ENCODE measurements around the gene CLC.
"Not testable (repeated sequence)": the region's sequence is repeated elsewhere in the genome, so short reads cannot be mapped to it uniquely, and the experiment has no call there.

CLC gene

DNA sequence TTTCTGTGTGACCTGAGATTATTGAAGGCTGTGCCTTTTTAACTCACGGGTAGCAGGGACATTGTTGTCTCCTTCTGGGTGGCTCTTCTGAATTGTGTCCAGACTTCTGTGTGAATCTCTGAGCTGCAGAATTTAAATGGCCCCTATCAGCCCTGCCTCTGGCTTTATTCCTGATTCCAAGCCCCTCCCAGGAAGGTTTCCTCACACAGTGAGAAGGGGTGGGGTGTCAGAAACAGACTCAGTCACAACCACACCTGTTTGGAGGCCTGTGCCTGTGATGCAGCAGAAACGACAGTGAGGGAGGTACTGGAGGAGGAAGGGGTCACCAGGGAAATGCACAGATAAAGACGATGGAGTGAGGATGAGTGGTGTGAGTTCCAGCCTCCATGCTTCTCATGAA lies at the start of gene CLC:
Gene CLC (minus strand): TSS at position 139 of the 400 bp plus-strand sequence. CDS start 77 bp downstream, at position 62.
- FAIRE-seq: no peak

DNA sequence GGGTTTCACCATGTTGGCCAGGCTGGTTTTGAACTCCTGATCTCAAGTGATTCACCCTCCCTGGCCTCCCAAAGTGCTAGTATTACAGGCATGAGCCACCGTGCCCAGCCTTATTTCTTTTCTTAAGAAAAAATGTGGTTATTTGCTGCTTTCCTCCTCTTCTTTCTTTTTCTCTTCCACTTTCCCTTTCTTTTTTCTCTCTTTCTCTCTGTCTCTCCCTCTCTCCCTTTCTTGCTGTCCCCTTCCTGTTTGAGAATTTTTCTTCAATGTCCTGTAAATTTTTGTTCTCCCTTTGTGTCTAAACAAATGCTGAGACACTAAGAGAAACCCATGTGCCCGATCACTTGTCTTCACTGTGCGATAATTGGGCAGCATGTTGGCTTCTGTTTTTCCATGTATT lies 43.1 kb upstream of the CLC start:
- FAIRE-seq: no peak

DNA sequence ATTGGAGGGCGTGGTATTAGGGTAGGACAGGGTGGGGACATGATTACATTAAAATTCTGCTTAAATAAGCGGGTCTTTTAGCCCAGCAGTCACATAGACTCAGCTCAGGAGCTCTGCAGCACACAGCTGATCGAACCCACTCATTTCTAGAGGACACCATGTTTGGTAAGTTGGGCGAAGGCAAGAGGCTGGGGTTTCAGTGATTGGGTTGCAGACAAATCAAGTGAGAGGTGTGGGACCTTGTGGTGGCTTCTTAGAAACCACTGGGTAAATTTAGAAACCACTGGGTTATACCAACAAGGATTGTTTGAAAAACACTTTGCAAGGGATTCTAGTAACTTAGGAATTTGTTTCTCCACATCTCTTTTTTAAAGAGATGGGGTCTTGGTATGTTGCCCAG lies 40.9 kb upstream of the CLC start, which contains the start of gene LEUTX:
Gene LEUTX (plus strand): TSS at position 92 of the 400 bp plus-strand sequence. CDS start 67 bp downstream, at position 159.
- FAIRE-seq: no peak

DNA sequence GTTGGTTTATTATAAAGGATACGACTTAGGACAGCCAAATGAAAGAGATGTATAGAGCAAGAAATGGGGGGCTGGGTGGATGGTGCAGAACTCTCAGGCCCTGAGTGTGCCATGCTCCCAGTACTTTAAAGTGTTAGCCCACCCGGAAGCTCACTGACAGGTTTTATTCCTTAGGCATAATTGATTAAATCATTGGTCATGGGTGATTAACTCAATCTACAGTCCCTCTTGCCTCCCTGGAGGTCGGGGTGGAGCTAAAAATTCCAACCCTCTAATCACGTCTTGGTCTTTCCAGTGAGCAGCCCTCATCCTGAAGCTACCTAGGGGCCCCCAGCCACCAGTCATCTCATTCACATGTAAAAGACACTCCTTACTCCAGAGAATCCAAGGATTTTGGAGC lies 31.0 kb upstream of the CLC start:
- FAIRE-seq: no peak

DNA sequence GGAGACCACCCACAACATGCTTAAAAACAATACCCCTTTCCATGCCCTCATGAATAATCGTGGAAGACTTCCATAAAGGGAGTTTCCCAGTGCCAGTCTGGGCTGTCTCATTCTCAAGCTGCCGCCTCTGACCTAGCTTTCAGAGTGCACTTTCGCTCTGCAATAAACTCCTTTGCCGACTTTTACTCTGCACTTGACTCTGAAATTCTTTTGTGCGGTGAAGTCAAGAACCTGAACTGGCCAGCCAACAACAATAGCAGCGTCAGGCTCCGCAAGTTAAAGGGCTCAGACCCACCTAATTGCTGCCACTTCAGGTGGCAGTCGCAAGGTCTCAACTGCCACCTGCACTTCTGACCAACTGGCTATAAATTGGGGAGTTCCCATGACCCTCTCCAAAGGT lies 30.5 kb upstream of the CLC start:
- no peak for FAIRE-seq

DNA sequence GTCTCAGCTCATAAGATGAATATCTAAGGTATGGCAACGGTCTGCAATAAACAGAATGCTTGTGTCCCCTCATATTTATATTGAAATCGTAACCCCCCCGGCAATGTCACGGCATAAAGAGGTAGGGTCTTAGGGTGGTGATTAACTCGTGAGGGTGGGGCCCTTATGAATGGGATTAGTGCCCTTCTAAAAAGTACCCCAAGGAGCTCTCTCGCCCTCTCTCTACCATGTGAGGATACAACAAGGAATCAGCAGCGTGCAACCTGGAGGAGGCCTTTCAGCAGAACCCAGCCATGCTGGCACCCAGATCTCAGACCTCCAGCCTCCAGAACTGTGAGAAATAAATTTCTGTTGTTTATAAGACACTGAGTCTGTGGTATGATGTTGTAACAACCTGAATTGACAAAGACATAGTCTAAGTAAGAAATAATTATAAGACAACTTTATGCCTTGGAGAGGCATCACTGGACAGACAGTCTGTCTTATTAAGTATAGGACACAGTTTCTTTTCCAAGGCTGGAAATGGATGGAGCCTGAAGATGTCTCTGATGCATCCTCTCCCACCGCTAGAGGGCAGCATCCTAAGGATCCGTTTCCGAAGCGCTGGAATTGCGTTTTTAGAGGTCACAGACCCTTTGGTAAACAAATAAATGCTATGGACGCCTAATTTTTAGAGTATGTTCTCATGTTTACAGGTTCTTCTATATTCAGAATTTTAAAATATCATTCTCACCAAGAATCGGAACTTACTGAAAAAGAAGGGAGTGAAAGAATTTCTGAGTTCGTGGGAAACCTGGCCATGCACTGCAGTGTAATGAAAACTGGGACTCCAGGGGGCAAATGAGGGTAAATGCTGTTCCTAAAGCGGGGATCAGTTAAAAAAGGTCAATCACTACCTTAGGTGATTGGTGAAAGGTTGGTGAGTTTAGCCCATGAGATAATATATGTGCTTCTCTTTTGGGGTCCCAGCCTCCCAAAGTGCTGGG lies 27.6 kb upstream of the CLC start:
- FAIRE-seq: peak; percentile 70

DNA sequence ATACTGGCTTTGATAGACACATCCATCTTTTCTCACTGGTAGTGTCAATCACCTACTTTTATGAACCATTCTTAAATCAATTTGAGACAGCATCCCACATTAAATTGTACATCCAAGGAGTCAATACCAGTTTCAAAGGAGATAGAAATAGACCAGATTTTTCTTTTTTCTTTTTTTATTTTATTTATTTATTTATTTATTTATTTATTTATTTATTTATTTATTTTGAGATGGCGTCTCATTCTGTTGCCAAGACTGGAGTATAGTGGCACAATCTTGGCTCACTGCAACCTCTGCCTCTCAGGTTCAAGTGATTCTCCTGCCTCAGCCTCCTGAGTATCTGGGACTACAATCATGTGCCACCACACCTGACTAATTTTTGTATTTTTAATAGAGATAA lies 24.0 kb upstream of the CLC start:
- FAIRE-seq: not testable (repeated sequence)

DNA sequence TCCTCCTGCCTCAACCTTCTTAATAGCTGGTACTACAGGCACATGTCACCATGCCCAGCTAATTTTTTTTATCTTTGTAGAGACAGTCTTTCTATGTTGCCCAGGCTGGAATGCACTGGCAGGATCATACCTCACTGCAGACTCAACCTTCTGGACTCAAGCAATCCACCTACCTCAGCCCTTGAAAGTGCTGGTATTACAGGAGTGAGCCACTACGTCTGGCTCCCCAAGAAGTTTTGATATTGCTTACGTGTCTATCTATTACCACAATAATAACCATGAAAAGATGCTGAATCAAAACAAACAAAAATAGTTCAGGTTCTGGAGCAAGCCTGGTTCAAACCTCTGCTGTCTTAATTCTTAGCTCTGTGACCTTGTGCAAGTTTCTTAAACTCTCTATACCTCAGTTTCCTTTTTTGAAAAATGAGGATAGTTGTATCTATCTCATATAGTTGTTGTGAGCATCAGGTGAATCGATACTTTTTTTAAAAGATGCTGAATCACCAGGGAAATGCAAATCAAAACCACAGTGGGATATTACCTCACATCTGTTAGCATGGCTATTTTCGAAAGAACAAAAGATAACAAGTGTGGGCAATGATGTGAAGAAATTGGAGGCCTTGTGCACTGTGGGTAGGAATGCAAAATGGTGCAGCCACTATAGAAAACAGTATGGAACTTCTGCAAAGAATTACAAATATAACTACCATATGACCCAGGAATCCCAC lies 21.8 kb upstream of the CLC start:
- no peak for FAIRE-seq

DNA sequence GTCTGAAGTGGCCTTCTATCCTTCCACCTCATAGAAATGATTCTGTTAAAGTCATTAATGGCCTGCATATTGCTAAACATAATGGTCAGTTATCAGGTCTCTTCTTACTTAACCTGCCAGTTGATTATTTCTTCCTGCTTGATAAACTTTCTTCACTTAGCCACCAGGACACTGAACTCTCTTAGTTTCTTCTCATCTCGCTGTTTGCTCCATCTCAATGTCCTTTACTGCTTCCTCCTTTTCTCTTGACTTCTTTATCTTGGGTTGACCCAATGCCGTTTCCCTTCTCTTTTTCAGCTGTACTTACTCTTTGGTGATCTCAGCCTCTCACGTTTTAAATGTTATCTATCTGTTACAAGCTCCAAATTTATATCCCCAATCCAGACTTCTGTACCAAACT lies 17.1 kb upstream of the CLC start:
- no peak for FAIRE-seq

DNA sequence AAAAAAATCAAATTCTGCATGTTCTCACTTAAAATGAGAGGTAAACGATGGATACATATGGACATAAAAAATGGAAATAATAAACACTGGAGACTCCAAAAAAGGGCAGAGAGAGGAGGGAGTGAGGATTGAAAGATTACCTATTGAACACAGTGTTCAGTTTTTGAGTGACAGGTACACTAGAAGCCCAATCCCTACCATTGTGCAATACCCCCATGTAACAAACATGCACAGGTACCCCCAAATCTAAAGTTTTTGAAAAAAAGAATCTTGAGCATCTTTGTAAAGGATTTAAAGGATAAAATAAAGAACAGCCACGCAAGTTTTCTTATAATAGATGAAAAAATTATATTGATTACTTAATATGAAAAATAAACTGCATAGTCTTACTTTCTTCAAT lies 16.7 kb upstream of the CLC start:
- FAIRE-seq: no peak

DNA sequence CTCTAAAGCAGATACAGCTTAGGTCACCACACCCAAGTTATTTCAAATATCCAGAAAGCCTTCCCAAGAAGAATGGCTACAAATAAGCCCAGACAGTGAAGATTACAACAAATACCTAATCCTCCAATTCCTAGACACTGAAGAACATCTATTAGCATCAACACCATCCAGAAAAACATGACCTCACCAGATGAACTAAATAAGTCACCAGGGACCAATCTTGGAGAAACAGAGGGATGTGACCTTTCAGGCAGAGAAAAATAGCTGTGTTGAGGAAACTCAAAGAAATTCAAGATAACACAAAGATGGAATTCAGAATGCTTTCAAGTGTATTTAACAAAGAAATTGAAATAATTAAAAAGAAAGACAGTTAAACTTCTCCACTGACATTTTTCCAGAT lies 15.0 kb upstream of the CLC start:
- no peak for FAIRE-seq

DNA sequence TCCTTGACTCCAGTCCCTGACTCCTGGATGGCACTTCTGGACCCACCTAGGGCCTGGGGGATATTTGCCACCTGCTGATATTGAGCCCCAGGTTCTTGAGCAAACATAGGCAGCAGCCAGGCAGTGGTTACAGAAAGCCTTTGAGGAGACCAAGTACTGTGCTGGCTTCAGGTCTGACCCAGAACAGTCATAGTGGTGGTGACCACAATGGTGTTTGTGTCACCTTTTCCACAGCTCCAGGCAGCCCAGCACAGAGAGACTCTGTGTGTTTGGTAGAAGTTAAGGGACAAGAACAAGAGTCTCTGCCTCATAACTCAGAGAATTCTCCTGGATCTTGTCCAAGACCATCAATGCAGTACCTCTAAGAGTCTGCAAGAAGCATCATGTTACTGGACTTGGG lies 14.6 kb upstream of the CLC start:
- no peak for FAIRE-seq

DNA sequence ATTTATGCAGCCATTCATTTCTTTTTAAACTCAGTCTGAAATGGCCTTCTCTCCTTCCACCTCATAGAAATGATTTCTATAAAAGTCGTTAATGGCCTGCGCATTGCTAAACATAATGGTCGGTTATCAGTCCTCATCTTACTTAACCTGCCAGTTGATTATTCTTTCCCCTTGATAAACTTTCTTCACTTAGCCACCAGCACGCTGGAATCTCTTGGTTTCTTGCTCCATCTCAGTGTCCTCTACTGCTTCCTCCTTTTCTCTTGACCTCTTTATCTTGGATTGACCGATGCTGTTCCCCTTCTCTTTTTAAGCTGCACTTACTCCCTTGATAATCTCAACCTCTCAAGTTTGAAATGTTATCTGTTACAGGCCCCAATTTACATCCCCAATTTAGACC lies 12.2 kb upstream of the CLC start:
- FAIRE-seq: no peak

DNA sequence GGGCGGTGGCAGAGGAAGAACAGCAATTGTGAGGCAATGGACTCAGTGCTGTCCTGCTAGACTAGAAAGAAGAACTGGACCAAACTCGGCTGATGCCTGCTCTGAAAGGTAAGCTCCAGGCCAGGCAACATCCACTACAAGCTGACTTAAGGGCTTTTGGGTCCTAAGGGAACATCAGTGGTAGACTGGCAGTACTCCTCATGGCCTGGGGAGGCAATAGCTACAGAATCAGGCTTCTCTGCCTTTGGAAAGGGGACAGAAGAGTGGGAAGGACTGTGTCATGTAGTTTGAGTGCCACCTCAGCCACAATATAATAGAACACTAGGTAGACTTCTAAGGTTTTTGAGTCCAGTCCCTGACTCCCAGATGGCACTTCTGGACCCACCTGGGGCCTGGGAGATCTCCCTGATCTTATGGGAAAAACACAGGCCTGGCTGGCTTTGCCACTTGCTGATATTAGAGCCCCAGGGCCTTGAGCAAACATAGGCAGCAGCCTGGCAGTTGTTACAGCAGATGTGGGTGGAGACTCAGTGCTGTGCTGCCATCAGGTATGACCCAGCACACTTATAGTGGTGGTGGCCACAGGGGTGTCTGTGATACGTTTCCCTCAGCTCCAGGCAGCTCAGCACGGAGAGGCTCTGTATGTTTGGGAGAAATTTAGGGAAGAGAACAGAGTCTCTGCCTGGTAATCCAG lies 9.2 kb upstream of the CLC start:
- FAIRE-seq: no peak

DNA sequence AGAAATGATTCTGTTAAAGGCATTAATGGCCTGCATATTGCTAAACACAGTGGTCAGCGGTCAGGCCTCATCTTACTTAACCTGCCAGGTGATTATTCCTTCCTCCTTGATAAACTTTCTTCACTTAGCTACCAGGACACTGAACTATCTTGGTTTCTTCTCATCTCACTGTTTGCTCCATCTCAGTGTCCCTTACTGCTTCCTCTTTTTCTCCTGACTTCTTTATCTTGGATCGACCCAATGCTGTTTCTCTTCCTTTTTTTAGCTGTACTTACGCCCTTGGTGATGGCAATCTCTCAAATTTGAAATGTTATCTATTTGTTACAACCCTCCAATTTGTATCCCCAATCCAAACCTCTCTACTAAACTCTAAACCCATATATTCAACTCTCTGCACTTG lies 7.8 kb upstream of the CLC start:
- no peak for FAIRE-seq

DNA sequence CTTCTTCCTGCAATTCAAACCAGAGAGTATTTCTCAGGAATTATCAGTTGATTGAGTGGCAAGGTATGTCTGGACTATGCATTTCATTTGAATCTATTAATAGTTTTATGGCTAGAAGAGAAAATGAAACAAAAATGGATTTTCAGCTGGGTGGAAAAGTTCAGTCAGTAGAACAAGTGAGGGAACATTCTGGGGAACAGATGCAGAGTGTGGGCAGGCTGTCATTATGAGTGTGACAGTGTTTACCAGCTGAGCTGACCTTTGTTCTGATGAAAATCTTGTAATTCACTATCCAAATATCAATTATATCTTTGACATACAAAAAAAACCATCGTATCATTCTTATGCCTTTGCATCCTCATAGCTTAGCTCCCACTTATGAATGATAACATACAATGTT lies 2.6 kb upstream of the CLC start:
- FAIRE-seq: no peak

DNA sequence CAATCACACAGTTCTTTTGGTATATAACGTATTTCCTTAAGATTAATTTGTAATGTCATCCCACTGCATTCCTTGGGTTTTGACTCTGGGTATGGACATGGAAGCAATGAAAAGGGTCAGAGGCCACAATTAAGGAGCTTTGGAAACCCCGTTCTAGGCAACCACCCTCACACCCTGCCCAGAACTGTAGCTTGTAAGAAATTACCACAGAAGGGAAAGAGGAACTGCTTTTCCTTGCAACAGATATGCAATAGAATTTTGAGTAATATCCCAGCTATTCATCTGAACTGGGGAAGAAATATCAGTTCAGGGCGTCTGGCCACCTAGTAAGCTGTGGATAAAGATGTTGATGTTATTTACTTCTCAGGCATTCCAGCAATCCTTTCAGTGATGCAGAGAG lies 985 bp upstream of the CLC start:
- no peak for FAIRE-seq

DNA sequence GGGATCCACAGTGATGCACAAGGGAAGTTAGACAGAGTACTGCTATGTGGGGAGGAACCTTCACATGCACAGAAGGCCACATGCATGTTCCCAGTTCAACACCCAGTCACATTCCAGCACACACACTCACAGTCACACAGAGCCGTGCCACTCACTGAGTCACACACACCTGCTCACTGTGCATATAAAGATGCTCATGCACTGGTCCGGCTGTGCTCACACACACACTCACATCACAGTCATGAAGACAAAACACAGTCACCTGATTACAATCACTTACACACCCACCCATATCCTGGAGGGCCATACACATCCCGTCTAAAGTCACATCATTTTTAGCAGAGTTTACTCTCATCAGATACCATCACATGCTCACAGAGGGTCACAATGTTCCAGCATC lies 478 bp downstream of the CLC start:
- FAIRE-seq: no peak

DNA sequence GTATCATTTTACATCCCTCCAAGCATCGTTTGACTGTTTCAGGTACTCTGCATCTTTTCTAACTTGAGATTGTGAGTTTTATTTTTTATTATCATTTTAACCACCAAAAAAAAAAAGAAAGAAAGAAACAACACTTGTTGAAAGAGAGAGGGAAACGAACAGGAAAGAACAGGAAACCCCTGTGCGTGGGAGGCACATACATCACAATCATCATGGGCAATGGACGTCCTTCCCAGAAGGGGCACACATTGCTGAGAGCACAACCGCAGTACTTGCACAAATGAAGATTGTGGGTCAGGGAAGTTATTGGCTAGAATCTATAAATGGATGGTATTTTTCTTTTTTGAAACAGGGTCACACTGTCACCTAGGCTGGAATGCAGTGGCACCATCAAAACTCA lies 1.7 kb downstream of the CLC start:
- no peak for FAIRE-seq

DNA sequence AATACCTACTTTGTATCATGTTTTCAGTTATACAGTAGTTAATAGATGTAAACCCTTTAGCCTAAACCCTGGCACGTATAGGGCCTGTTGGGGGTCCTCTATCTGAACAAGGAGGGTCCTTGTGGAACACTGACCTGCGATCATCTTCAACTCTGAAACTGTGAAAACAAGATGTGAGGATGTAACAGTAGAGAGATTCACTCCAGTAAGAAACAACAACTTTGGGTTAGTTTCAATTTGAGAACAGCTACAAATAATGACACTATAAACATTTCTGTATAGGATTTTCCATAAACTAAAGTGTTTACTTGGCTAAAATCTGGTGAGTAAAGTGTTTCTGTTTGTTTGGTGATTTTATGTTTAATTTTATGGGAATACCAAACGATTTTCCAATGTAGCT lies 2.1 kb downstream of the CLC start:
- no peak for FAIRE-seq

DNA sequence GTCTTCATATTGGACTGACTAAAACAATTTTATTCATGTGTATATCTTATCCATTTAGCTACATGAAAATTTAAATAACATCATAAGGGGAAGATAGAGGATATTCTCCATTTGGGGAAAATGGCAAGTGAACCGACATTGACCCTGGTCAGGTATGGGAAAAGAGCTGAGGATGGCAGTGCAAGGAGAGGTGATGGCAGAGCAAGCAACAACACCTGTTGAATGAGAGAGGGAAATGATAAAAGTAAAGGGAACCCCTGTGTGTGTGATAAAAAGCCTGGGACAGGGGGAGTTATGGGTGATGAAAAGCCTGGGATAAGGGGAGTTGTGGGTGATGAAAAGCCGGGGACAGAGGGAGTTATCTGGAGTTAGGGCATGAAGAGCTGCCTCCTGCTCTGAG lies 4.0 kb downstream of the CLC start:
- no peak for FAIRE-seq

DNA sequence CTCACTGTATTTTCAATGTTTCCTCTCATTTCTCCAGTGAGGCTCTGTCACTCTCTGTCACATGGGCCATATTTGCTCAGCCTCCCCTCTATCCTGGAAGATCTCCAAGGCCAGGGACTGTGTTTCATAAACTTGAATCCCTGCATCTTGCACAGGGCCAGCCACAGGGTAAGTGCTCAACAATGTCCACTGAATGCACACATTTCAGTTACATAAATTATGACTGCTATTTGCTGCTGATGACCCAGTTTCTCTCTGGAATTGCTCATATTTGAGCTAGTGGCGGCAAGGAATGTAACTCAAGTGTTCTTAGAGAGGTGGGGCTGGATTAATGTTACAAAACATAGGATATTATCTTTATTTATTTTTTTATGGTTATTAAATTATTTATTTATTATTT lies 6.1 kb downstream of the CLC start:
- no peak for FAIRE-seq

DNA sequence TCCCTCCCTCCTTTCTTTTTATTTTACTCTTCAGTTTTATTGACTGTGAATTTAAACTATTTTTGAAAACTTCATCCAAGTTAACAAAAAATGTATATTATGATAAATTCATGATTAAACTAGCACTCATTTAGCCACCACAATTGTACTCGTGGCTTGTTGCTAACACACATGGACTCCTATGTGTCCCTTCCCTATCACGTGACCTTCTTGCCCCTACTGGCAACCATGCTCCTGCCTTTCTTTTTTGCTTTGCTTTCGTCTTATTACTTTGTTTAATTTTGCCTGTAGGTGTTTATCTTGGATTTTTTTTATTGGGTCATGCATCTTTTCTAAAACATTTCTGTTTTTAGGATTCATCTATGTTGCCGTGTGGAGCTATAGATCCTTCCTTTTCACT lies 8.2 kb downstream of the CLC start:
- no peak for FAIRE-seq

DNA sequence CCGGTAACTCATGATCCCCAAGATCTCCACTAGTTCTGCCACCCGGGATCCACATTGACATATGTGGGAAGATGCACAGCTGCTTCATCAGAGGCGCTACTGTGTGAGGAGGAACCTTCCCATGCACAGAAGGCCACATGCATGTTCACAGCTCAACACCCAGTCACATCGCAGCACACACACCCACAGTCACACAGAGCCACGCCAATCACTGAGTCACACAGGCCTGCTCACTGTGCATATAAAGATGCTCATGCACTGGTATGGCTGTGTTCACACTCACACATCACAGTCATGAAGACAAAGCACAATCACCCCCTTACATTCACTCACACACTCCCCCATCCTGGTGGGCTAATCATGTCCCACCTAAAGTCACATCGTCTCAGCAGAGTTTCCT lies 9.8 kb downstream of the CLC start:
- no peak for FAIRE-seq

Measured in G401.6 (cell line).